GM12874 (cell line): ENCODE data around the gene NR1D1.

Source experiments
- CTCF ChIP-seq: IDR thresholded peaks from 2 replicates; pipeline ENCODE4 v1.5.1; 2011; ENCODE audit warnings: low read depth, mild to moderate bottlenecking, control low read depth, low read length, moderate library complexity; ENCODE audit not compliant: insufficient read depth

The NR1D1 gene

GRCh38 chr17:40100419-40100668 is at the start of gene NR1D1:
NR1D1 (minus strand) TSS chr17:40100589; CDS start chr17:40100094, 495 bp downstream.
- TF ChIP-seq CTCF: no peak

GRCh38 chr17:40148527-40148926 is 48.1 kb upstream of the NR1D1 start:
- no peak for TF ChIP-seq CTCF

- no peak for TF ChIP-seq CTCF
These were observed 45.1 kb upstream of the NR1D1 start for GRCh38 chr17:40145476-40145875.

- no peak for TF ChIP-seq CTCF
These were observed 39.2 kb upstream of the NR1D1 start for GRCh38 chr17:40139566-40140058.

GRCh38 chr17:40135817-40136216 is 35.4 kb upstream of the NR1D1 start:
- no peak for TF ChIP-seq CTCF

GRCh38 chr17:40134184-40134583 is 33.8 kb upstream of the NR1D1 start:
- TF ChIP-seq CTCF: no peak

GRCh38 chr17:40130352-40131042 is 30.1 kb upstream of the NR1D1 start:
- TF ChIP-seq CTCF: no peak

- TF ChIP-seq CTCF: no peak
These were observed 29.1 kb upstream of the NR1D1 start for GRCh38 chr17:40129498-40129897.
